HG03175 (cell line): ENCODE data around the gene S100A11.

Source experiments
- ATAC-seq: cut with Tn5 transposase; IDR thresholded peaks from one replicate; pipeline ENCODE4 v1.9.1; 2021; ENCODE audit warnings: mild to moderate bottlenecking, moderate library complexity; ENCODE audit not compliant: unreplicated experiment

S100A11 gene

DNA sequence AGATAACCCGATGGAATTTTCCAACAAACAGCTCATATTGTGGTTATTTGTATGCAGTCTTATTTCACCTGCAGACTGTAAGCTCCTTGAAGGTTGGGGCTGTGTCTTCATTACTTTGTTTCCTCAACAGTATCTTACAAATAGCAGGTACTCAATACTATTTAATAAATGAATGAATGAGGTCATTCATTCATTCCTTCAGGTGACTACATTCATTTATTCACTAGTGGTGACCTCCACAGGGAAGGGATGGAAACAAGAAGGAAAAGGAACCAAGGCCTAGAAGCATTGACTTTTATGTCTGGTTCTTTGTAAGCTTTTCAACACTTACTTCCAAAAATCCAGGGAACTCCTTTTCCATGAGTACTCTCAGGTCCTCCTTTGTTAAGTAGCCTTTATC is 51.0 kb downstream of the S100A11 start:
- no peak for ATAC-seq

DNA sequence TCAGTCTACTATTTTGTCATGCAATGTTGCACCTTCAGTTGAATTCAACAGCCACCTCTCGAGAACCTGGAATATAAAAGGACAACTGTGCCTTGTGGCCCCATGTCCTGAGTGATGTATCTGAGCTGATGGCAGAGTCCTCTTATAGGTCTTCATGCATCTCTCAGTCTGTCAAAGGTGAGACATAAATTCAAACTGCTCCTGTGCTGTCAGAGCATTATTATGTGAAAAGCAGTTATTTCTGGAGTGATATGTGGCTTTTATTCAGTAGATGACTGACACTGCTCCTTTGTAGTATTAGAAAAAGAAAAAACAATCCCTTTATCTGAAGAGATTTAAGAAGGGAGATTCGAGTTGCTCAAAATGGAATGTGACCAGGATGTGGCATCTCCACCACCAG is 51.5 kb downstream of the S100A11 start:
- no peak for ATAC-seq

DNA sequence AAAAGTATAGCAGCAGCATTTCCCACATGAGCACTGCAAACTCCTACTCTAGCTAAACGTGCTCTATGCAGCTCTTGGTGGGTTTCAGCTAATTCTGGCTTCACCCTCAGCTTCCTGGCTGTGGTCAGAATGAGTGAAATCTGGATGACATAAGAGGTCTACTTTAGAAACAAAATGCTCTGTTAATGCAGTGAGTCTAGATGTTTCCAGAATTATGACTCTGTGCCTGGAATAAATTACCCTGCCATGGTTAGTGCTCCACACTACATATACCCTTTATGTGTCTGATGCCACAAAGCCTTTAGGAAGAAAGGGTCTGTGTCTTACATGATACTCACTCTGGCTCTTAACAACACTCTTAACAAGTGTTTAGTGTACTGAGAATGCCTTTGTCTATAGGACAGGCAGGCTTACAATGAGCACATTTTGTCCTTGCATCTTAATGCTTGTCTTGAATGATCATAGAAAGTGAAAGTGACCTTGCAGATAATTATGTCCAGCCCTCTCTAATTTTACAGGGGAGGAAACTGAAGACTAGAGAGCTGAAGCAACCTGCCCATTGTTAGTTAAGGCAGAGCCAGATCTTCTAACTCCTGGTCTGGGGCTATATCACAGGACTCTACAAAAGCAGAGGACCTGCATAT is 52.4 kb downstream of the S100A11 start:
- peak; percentile 76 for ATAC-seq
